ENCODE data around the gene LCN10.

- no peak for TF ChIP-seq EZH2 (IDR thresholded peaks at IDR 0.05; ENCODE audit: low read length, unreplicated experiment)
- TF ChIP-seq, protein P1, sequence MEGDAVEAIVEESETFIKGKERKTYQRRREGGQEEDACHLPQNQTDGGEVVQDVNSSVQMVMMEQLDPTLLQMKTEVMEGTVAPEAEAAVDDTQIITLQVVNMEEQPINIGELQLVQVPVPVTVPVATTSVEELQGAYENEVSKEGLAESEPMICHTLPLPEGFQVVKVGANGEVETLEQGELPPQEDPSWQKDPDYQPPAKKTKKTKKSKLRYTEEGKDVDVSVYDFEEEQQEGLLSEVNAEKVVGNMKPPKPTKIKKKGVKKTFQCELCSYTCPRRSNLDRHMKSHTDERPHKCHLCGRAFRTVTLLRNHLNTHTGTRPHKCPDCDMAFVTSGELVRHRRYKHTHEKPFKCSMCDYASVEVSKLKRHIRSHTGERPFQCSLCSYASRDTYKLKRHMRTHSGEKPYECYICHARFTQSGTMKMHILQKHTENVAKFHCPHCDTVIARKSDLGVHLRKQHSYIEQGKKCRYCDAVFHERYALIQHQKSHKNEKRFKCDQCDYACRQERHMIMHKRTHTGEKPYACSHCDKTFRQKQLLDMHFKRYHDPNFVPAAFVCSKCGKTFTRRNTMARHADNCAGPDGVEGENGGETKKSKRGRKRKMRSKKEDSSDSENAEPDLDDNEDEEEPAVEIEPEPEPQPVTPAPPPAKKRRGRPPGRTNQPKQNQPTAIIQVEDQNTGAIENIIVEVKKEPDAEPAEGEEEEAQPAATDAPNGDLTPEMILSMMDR (conservative IDR thresholded peaks at IDR 0.05; ENCODE audit: low read depth, low read length): no peak
- no peak for TF ChIP-seq EZH2phosphoT487 (IDR thresholded peaks at IDR 0.05; ENCODE audit: borderline replicate concordance, low read length)
Measured at GRCh38 chr9:136691316-136692184, 51.2 kb downstream of the LCN10 start.

Measured in PC-3 (cell line).